Measurements from ENCODE around the gene RHOT2.

The RHOT2 gene

DNA sequence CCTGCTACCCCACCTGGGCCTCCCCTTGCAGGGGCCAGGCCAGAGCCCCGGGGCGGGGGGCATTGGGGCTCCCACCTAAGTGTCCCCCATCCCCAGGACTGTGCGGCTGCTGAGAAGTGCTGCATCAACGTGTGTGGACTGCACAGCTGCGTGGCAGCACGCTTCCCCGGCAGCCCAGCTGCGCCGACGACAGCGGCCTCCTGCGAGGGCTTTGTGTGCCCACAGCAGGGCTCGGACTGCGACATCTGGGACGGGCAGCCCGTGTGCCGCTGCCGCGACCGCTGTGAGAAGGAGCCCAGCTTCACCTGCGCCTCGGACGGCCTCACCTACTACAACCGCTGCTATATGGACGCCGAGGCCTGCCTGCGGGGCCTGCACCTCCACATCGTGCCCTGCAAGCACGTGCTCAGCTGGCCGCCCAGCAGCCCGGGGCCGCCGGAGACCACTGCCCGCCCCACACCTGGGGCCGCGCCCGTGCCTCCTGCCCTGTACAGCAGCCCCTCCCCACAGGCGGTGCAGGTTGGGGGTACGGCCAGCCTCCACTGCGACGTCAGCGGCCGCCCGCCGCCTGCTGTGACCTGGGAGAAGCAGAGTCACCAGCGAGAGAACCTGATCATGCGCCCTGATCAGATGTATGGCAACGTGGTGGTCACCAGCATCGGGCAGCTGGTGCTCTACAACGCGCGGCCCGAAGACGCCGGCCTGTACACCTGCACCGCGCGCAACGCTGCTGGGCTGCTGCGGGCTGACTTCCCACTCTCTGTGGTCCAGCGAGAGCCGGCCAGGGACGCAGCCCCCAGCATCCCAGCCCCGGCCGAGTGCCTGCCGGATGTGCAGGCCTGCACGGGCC is 35.2 kb upstream of the RHOT2 start:
- DNase-seq: no peak

DNA sequence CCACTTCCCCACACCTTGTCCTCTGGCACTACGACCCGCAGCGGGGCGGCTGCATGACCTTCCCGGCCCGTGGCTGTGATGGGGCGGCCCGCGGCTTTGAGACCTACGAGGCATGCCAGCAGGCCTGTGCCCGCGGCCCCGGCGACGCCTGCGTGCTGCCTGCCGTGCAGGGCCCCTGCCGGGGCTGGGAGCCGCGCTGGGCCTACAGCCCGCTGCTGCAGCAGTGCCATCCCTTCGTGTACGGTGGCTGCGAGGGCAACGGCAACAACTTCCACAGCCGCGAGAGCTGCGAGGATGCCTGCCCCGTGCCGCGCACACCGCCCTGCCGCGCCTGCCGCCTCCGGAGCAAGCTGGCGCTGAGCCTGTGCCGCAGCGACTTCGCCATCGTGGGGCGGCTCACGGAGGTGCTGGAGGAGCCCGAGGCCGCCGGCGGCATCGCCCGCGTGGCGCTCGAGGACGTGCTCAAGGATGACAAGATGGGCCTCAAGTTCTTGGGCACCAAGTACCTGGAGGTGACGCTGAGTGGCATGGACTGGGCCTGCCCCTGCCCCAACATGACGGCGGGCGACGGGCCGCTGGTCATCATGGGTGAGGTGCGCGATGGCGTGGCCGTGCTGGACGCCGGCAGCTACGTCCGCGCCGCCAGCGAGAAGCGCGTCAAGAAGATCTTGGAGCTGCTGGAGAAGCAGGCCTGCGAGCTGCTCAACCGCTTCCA is 34.4 kb upstream of the RHOT2 start:
- no peak for DNase-seq

DNA sequence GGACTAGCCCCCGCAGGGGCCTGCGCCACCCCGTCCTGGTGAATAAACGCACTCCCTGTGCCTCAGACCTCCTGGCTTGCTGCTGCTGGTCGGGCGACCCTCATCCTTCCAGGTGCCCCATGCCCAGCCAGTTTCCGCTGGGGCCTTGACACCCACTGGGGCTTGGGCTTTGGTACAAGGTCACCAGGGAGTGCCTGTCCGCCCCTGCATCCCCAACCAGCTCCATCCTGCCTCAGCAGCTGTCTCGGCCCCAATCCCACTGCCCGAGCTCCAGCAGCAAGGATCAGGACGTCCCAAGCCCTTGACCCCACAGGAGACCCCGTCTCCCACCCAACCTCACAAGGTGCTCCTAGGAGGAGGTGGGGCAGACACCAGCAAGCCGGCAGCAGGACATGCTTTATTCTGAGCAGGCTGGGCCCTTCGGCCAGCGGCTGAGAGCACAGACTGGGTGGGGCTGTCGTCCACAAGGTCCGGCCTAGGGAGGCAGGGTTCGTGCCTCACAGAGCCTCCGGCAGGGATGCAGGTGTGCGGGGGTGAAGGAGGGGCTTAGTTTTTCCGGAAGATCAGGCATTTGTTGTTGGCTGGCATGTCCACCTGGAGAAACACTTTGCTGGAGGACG is 33.8 kb upstream of the RHOT2 start:
- DNase-seq: no peak

DNA sequence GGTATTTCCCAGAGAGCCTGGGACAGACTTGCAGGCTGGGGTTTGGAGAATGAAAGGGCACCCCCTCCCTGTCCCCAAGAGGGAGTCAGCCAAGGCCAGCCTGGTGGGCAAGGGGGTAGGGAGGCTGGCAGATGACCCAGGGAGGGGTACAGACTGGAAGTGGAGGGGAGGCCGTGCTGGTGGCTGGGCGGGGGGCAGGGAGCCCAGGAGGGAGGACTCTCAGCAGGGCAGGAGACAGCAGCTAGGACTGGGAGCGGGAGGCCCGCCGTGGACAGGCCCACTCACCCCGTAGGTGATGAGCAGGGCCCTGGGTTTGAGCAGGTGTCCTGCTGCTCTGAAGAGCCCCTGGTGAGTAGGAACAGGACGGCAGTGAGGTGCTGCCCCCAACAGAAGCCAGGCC is 32.9 kb upstream of the RHOT2 start:
- DNase-seq: no peak

DNA sequence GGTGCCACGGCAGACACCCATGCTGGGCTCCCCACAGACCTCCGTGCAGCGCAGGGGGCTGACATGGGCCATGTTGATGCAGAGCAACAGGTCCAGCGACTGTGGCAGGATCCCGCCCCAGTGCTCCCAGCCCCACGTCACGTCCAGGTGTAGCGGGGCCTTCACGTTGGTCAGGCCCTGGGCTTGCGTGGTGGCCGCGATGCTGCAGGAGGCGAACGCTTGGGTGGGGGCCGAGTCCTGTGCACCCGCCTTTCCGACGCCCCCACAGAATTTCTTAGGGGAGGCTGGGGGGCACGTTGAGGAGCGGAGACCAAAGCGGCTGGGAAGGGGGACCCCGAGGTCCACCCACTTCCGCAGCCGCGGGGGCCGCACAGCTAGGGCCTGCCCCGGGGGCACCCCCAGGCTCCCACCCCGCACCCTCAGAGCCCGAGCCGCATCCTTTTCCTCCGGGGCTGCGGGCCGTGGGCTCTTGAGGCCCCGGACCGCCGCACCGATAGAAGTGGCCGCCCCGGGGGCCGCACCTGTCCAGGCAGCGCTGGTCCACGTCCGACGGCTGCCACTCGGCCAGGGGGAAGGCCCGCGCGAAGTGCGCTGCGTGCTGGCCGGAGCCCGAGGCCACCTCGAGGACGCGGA is 32.2 kb upstream of the RHOT2 start:
- DNase-seq: no peak

DNA sequence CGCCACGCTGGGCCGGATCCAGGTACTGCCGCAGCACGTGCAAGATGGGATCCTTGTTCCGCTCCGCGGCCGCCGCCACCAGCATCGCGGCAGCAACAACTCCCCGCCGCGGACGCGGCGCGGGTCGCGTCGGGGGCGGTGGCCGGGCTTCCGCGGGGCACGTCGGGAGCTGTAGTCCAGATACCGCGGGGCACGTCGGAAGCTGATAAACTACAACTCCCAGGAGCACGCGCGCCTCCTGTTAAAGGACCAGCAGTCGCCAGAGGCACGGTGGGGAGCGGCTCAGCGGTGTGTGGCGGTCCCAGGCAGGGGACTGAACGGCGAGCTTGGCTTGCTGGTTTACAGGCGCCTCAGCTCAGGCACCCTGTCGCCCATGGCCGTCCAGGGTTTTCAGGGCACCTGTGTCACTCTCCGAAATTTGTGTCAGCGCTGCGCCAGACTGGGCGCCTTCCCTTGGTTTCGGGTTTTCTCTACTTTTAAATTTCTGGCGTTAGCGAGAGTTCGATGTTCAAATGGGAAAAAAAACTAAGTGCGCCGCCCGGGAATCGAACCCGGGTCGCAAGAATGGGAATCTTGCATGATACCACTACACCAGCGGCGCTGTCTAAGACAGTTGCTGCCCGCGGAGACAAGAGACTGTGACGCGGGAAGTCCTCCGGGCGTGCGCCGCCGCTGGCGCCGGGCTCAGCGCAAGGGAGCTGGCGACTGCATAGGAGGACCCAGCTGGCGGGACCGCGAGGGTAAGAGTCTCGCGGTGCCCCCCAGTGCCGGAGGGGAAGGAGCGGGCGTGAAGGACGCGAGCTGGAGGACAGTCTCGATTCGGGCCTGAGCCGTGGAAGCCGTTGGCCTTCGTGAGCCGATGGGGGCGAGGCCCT is 31.5 kb upstream of the RHOT2 start, which contains the start of gene METTL26:
Gene METTL26, minus strand, starts transcription at position 100 of the 875 bp plus-strand sequence. Its CDS starts 15 bp downstream, at position 85.
- no peak for DNase-seq

DNA sequence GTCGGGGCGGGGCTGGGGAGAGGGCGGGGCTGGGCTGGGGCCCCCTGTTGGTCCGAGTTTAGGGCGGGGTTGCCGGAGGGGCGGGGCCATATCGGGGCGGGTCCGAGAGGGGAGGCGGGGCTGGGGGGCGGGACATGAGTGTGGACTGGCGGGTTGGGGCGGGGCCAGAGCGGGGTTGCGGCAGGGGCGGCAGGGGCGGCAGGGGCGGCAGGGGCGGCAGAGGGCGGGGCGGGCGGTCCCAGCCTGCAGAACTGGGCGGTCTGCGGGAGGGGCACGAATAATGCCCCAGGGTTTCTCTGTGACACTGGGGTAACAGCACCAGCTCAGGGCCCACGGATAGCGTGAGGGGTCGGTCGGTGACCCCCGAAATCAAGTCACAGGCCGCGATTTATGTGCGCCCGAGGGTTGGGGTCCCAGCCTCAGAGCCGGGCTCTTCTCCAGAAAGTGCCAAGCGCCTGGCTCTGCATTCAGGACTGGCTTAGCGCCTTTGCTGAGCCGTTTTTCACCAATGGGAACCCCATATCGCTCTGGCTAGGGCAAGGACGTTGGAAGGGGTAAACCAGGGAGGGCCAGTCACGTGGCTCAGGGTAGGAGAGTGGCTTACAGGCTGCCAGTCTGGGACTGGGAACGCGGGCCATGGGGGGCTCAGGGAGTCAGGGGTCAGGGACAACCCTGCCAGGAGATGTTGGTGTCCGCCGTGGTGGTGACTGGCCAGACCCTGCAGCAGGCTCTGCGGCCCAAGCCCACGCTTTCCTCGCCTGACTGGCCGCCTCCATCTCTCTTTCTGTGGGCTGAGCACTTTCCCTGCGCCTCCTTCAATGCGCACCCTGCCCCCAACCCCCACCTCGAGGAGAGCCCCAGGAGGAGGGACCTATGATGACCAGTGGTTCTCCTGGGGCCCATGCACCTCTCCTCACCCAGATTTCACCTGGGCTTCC is 30.6 kb upstream of the RHOT2 start:
- DNase-seq: no peak

DNA sequence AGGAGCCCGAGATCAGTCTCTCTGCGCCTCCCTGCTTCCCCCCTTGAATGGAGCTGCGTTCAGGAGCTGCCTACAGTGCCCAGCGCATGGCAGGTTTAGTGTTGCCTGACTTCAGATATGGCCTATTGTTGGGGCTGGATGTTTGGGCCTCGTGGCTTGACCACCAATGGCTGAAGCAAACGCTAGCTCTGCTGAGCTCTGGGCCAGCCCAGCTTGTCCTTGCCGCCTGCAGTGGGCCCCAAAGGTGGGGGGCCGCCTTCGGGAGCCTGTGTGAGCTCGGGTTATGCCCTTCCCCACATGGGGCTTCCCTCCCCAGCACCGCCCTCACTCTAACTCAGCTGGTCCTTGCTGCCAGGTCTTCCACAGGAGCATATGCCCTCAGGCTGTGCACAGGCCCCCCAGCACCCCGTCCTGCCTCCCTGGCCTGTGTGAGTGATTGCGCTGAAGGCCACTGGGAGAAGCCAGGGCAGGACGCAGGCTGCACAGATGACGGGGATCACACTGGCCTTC is 29.8 kb upstream of the RHOT2 start:
- DNase-seq: no peak

DNA sequence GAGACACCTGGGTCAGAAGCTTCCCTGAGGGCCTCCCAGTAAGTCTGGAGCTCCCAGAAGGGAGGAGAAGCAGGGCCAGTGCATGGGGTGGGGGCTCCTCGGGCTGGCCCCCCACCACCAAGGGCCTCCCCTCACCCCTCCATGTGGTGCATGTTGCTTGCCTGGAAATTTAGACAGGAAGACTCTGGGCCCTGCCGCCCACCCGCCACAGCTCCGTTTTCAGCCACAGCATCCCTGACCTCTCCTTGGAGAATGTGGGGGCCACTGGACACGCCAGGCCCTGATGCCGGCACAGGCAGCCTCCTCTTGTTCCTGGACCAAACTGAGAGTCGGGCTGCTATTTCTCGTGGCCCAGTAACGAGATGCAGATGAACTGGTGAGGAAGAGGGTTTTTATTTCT is 29.1 kb upstream of the RHOT2 start:
- DNase-seq: no peak

DNA sequence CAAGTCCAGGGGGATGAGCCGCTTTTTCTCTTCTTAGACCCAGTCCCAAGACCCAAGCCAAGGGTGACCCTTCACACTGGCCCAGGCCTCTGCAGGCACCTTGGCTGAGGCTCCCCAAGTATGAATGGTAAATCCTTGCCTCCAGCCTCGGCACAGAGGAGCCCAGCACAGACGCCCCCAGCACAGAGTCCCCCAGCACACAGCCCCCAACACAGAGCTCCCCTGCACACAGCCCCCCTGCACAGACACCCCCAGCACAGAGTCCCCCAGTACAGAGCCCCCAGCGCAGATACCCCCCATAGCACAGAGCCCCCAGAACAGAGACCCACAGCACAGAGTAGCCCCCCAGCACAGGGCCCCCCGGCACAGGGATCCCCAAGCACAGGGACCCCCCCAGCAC is 27.3 kb upstream of the RHOT2 start:
- DNase-seq: no peak

DNA sequence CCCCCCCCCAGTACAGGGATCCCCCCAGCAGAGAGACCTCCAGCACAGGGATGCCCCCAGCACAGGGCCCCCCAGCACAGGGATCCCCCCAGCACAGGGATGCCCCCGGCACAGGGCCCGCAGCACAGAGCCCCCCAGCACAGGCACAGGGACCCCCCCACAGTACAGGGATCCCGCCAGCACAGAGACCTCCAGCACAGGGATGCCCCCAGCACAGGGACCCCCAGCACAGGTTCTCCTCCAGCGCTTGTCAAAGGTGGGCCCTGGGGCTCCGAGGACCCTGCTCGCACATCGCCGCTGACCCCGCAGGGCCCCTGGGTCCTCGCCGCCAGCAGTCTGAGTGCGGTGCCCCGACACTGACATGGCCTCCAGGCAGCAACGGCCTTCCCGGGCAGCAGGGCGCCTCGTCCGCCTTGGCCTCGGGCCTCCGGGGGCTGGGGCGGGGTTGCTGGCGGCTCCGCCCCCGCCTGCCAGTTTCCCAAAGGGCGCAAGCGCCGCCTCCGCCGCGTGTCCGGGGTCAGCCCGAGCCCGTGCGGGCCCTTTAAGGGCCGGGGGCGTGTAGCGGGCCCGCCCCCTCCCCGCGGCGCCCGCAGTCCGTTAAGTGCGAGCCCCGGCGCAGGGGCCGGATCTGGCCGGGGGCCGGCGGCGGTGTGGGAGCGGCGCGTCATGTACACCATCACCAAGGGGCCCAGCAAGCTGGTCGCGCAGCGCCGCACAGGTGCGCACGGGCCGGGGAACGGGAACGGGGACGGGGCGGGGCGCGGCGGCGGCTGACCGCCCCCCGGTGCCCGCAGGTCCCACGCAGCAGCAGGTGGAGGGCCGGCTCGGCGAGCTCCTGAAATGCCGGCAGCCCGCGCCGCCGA is 26.4 kb upstream of the RHOT2 start, which contains the start of gene MCRIP2:
Gene MCRIP2, plus strand, starts transcription at position 503 of the 863 bp plus-strand sequence. Its CDS starts 164 bp downstream, at position 667.
- no peak for DNase-seq

DNA sequence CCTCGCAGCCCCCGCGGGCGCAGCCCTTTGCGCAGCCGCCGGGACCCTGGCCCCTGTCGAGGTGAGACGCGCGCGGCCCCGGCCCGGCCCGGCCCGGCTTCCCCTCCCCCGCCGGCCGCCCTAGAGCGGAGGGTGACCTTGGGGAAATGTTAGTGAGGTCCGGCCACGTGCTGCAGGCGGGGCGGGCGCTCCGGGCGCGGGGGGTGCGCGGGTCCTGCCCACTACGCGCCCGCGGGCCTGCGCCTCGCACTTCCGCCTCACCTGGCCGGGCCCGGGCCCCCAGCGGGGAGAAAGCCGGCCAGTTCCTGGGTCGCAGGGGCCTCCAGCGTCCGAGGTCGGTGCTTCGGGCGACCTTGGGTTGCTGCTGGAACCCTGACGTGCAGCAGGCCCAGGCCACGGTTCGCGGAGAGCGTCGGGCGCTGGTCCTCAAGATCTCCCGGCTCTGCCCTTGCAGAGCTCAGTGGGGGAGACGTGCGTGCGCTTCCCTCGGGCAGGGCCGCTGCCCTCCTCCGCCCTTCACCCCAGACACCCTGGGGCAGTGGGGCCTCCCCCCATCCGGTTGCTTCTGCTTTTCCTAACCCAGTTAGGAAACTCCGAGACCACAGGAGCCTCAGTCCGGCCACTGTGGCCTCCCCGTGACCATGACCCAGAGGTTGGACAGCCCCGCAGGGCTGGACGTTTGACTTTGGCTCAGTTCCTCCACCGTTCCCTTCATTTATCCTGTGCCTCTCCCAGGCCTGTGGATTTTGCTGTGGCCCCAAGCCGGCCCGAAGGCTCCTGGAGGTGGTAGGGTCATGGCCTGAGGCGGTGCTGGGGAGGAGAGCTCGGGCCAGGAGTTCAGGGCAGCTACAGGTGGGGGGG is 25.5 kb upstream of the RHOT2 start:
- DNase-seq: no peak

DNA sequence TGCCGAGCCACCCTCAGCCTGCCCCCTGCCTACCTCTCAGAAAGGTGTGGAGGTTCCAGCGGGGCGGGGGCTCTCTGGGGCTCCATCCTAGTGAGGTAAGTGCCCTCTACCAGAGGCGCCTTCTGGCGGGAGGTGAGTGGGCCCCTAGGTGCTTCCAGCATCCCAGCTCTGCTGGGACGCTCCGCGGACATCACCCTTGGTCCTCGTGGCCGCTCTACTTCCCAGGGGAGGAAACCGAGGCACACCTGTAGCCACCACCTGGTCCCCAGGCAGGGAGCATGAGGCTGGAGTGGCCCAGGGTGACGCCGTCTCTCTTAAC is 24.9 kb upstream of the RHOT2 start:
- DNase-seq: no peak

DNA sequence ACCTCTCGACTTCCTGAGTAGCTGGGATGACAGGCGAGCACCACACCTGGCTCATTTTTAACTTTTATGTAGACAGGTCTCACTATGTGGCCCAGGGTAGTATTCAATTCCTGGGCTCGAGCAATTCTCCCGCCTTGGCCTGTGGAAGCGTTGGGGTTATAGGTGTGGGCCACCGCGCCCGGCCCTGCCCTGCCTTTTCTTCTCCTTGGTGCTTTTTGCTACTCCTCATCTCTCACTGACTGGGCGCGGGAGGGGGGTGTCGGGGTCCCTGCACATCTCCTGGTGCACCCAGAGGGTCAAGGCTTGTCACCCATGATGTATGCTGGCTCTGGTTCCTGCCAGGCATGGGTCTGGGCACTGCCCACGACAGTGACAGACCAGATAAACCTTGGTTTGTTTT is 23.4 kb upstream of the RHOT2 start:
- DNase-seq: no peak

DNA sequence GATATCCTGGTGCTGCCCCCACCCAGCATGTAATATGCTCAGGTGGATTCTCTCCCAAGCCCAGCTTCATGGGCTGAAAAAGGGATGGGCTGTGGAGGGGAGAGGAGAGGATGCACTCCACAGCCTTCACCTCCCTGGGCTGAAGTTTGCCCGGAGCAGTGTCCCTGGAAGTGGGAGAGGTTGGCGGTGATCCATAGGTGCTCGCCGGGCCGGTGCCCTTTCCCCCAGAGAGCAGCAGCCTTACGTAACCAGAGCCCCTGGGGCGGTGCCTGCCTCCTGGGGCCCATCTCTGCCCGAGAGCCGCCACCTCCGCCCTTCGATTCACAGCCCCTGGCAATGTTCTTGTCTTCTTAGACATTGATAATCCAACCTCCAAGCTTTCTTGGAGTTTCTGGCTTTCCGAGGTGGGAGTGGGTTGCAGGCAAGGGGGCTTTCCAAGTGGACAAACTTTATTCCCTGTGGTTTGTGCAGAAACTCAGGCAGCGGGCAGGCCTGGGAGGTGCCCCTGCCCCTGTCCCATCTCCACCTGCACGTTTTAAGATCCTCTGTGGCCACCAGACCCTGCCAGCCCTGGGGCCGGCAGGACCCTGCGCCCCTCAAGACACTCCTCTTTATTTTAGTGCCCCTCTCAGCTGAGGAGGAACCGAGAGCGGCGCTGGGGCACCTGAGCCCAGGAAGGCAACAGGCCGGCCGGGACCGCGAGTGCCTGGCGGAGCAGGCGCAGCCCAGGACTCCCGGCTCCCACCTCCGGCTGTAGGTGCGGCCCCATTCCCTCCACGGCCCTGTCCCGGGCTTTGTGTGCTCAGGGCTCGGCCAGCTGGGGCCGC is 21.9 kb upstream of the RHOT2 start:
- DNase-seq: no peak

DNA sequence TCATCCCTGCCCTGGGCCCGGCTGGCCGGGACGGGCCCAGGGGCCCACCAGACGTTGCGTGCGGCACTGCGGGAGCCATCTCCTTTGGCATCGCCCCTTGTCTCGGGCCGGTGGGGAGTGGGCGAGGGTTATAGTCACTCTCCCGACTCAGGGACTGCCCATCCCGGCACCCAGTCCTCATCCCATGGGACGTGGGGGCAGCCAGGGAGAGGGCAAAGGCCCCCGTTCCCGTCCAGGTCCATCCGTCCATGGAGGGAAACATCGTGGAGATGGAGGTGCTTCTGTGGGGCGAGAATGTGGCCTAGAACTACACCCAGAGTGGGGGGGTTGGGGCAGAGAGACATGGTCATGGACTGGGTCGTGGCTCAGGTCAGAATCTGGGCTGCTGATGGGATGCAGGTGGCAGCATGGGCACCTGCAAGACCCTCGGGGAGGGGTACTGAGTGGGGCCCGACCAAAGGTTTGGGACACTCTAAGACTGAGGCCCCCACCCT is 21.2 kb upstream of the RHOT2 start:
- DNase-seq: no peak

DNA sequence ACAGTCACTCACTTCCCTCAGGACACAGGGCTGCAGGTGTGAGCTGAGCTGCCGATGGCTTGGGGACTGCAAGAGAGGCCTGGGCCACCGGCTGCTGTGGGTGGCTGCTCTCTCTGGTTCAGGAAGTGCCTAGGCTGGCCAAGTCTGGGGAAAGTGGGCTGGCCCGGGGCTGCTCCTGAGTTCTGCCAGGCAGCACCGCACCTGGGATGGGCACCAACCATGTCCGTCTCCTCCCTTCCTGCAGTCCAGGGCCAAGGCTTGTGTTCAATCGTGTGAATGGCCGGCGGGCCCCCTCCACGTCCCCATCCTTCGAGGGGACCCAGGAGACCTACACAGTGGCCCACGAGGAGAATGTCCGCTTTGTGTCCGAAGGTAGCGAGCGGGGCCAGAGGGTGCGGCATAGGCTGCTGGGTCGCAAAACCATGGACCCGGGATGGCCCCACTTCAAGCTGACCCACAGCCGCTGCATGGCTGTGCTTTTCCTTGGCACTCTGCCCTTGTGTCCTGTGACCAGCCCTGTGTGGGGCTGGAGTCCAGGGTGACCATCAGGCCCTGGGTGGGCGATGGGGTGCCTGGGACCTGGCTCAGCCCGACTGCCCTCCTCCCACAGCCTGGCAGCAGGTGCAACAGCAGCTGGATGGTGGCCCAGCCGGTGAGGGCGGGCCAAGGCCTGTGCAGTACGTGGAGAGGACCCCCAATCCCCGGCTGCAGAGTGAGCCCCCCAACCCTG is 20.6 kb upstream of the RHOT2 start:
- no peak for DNase-seq
